ENCODE data around the gene SOD3. TPM values are rescaled to one million over a fixed set of nuclear protein-coding genes. Genes with fewer than 3 reads are reported as not detected.

Gene SOD3
- total RNA-seq, 1 experiment from 2014 or later = not detected

DNA sequence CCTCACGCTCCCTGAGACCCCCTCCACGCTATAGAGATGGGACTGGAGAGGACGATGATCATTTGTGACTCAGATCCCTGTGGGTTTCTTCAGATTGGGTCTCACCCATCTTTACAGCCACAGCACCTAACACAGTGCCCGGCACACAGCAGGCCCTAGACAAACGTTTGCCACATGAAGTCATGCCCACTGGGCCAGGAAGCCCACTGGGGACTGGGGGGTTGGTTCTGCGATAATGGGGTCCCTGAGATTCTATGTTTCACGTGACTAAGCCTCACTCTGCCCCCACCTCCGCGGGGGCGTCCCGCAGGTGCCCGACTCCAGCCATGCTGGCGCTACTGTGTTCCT, 3.8 kb downstream of the SOD3 start:
- intact Hi-C loops (cut with micrococcal nuclease) = no loop called here
- POLR2A ChIA-PET = no interaction called here

DNA sequence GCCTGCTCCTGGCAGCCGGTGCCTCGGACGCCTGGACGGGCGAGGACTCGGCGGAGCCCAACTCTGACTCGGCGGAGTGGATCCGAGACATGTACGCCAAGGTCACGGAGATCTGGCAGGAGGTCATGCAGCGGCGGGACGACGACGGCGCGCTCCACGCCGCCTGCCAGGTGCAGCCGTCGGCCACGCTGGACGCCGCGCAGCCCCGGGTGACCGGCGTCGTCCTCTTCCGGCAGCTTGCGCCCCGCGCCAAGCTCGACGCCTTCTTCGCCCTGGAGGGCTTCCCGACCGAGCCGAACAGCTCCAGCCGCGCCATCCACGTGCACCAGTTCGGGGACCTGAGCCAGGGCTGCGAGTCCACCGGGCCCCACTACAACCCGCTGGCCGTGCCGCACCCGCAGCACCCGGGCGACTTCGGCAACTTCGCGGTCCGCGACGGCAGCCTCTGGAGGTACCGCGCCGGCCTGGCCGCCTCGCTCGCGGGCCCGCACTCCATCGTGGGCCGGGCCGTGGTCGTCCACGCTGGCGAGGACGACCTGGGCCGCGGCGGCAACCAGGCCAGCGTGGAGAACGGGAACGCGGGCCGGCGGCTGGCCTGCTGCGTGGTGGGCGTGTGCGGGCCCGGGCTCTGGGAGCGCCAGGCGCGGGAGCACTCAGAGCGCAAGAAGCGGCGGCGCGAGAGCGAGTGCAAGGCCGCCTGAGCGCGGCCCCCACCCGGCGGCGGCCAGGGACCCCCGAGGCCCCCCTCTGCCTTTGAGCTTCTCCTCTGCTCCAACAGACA, 4.4 kb downstream of the SOD3 start:
- H3K27ac Mint-ChIP-seq (ENCODE audit: low read depth, unreplicated experiment) = no peak overlapping the region
- H3K4me1 Mint-ChIP-seq (ENCODE audit: insufficient read depth, unreplicated experiment) = no peaks in the 10 kb centered on the region
- H3K9me3 Mint-ChIP-seq (ENCODE audit: unreplicated experiment) = no peaks in the 10 kb centered on the region
- BruUV-seq (replicated peaks) = no TSS peak
- TF ChIP-seq, protein P1, sequence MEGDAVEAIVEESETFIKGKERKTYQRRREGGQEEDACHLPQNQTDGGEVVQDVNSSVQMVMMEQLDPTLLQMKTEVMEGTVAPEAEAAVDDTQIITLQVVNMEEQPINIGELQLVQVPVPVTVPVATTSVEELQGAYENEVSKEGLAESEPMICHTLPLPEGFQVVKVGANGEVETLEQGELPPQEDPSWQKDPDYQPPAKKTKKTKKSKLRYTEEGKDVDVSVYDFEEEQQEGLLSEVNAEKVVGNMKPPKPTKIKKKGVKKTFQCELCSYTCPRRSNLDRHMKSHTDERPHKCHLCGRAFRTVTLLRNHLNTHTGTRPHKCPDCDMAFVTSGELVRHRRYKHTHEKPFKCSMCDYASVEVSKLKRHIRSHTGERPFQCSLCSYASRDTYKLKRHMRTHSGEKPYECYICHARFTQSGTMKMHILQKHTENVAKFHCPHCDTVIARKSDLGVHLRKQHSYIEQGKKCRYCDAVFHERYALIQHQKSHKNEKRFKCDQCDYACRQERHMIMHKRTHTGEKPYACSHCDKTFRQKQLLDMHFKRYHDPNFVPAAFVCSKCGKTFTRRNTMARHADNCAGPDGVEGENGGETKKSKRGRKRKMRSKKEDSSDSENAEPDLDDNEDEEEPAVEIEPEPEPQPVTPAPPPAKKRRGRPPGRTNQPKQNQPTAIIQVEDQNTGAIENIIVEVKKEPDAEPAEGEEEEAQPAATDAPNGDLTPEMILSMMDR (IDR thresholded peaks at IDR 0.05; ENCODE audit: unreplicated experiment) = no peak
- peaks cover 3% of the 10 kb centered on the region for H3K36me3 Mint-ChIP-seq (ENCODE audit: insufficient read depth, unreplicated experiment)
- H3K4me3 Mint-ChIP-seq (ENCODE audit: unreplicated experiment) = no peak overlapping the region
- intact Hi-C loops (cut with micrococcal nuclease) = no loop called here
- ChIA-PET POLR2A (no interaction called here), CTCF (no interaction called here)
- DNase-seq (ENCODE audit: unreplicated experiment) = no peak
- no peaks in the 10 kb centered on the region for H3K27me3 Mint-ChIP-seq (ENCODE audit: insufficient read depth, unreplicated experiment)

More for the DNA sequence above, 3.8 kb downstream of the SOD3 start:
- Mint-ChIP-seq H3K4me1 (ENCODE audit: insufficient read depth, unreplicated experiment) (no peaks in the 10 kb centered on the region), H3K4me3 (ENCODE audit: unreplicated experiment) (no peak overlapping the region), H3K27me3 (ENCODE audit: insufficient read depth, unreplicated experiment) (no peaks in the 10 kb centered on the region), H3K27ac (ENCODE audit: low read depth, unreplicated experiment) (no peak overlapping the region), H3K9me3 (ENCODE audit: unreplicated experiment) (no peaks in the 10 kb centered on the region), H3K36me3 (ENCODE audit: insufficient read depth, unreplicated experiment) (no peaks in the 10 kb centered on the region)
- DNase-seq (ENCODE audit: unreplicated experiment) = no peak
- BruUV-seq (replicated peaks) = no TSS peak
- CTCF ChIA-PET = no interaction called here
- TF ChIP-seq, protein P1 (IDR thresholded peaks at IDR 0.05; ENCODE audit: unreplicated experiment) = no peak

DNA sequence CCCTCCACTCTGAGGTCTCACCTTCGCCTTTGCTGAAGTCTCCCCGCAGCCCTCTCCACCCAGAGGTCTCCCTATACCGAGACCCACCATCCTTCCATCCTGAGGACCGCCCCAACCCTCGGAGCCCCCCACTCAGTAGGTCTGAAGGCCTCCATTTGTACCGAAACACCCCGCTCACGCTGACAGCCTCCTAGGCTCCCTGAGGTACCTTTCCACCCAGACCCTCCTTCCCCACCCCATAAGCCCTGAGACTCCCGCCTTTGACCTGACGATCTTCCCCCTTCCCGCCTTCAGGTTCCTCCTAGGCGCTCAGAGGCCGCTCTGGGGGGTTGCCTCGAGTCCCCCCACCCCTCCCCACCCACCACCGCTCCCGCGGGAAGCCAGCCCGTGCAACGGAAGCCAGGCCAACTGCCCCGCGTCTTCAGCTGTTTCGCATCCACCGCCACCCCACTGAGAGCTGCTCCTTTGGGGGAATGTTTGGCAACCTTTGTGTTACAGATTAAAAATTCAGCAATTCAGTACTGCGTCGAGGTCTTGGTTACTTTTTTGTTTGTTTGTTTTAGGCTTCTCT, 5.0 kb downstream of the SOD3 start:
- Mint-ChIP-seq H3K4me1 (ENCODE audit: insufficient read depth, unreplicated experiment) (no peaks in the 10 kb centered on the region), H3K27me3 (ENCODE audit: insufficient read depth, unreplicated experiment) (no peaks in the 10 kb centered on the region), H3K36me3 (ENCODE audit: insufficient read depth, unreplicated experiment) (peaks cover 6% of the 10 kb centered on the region), H3K4me3 (ENCODE audit: unreplicated experiment) (no peak overlapping the region), H3K27ac (ENCODE audit: low read depth, unreplicated experiment) (no peak overlapping the region), H3K9me3 (ENCODE audit: unreplicated experiment) (no peaks in the 10 kb centered on the region)
- no TSS peak for BruUV-seq (replicated peaks)
- TF ChIP-seq, protein P1 (IDR thresholded peaks at IDR 0.05; ENCODE audit: unreplicated experiment) = no peak
- ChIA-PET POLR2A (no interaction called here), CTCF (interaction anchor here (1.0 kb wide), 1 partner anchor 124 kb away, joined by 3 read pairs; no protein-coding TSS in a partner anchor)
- DNase-seq (ENCODE audit: unreplicated experiment) = no peak
- intact Hi-C loops (cut with micrococcal nuclease) = no loop called here

DNA sequence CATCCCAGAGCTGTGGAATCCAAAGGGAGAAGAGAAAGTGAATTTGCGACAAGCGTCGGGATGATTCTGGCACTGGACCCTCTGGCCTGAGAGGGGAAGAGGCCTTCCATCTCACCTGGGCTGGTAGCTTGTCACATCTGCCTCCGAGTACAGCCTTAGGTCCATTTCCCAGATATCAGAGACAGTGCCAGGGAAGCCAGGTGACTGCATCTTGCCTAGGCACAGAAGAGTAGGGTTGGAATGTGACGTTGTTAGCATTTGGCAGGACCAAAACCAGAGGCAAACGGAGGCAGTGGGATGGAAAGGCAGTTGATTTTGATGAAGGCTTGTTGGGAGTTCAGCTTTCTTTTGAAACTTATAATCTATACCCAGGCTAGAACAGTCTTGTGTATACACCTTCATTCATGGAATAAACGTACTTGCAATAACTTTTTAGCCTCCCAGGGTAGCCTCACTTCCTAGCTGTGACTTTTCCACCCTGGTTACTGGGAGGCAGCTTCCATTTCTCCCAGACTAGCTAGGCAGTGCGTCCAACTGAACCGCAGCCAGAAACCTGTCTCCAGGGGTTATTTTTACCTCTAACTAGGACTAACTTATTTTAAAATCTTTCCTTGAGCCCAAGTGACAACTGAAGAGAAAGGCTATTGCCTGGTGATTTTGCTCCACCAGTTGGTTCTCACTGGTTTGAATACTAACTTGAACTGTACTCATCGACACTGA, 5.9 kb downstream of the SOD3 start:
- DNase-seq (ENCODE audit: unreplicated experiment) = no peak
- Mint-ChIP-seq H3K4me1 (ENCODE audit: insufficient read depth, unreplicated experiment) (no peaks in the 10 kb centered on the region), H3K9me3 (ENCODE audit: unreplicated experiment) (no peaks in the 10 kb centered on the region), H3K4me3 (ENCODE audit: unreplicated experiment) (no peak overlapping the region), H3K27ac (ENCODE audit: low read depth, unreplicated experiment) (no peak overlapping the region), H3K27me3 (ENCODE audit: insufficient read depth, unreplicated experiment) (no peaks in the 10 kb centered on the region), H3K36me3 (ENCODE audit: insufficient read depth, unreplicated experiment) (peaks cover 6% of the 10 kb centered on the region)
- ChIA-PET POLR2A (interaction anchor here (0.6 kb wide), 1 partner anchor 8 kb away, joined by 3 read pairs; no protein-coding TSS in a partner anchor), CTCF (interaction anchor here (0.6 to 1.0 kb wide), 4 partner anchors 8 to 328 kb away, joined by 3 read pairs; no protein-coding TSS in a partner anchor)
- BruUV-seq (replicated peaks) = no TSS peak
- intact Hi-C loops (cut with micrococcal nuclease) = no loop called here
- TF ChIP-seq, protein P1 (IDR thresholded peaks at IDR 0.05; ENCODE audit: unreplicated experiment) = no peak
